CD4-positive, CD25-positive, alpha-beta regulatory T cell (primary cell): ENCODE measurements around the gene ICOSLG. TPM values are rescaled to one million over a fixed set of nuclear protein-coding genes. Genes with fewer than 3 reads are reported as not detected.
A peak's percentile ranks its signal among the peaks of the same experiment; 100 is the strongest.
"Not testable (repeated sequence)": the region's sequence is repeated elsewhere in the genome, so short reads cannot be mapped to it uniquely, and the experiment has no call there.

ENCODE experiments used
- ATAC-seq, 2 donors: fragments of 150-1000 bp; cut with Tn5 transposase; one replicate each; pipeline ENCODE4 v1.10.0; 2021; ENCODE audit warnings: low read depth in 2 of 2, moderate number of reproducible peaks in 2 of 2, moderate library complexity in 1 of 2
- DNase-seq, 3 donors: peaks; one replicate each; pipeline versions ENCODE4 v3.0.0 to v3.0.0-alpha.2; 2012 to 2022; ENCODE audit warnings: mixed read lengths in 1 of 3
- H3K27ac ChIP-seq: one replicate; pipeline ENCODE4 v1.7.0; 2013; ENCODE audit warnings: mild to moderate bottlenecking, low read length; ENCODE audit not compliant: insufficient read depth, poor library complexity, severe bottlenecking
- H3K27me3 ChIP-seq: one replicate; pipeline ENCODE4 v1.7.0; 2013; ENCODE audit warnings: low read length; ENCODE audit not compliant: control insufficient read depth, insufficient read depth
- H3K36me3 ChIP-seq: one replicate; pipeline ENCODE4 v1.7.0; 2013; ENCODE audit warnings: mild to moderate bottlenecking, low read length, moderate library complexity; ENCODE audit not compliant: control insufficient read depth, insufficient read depth
- H3K4me1 ChIP-seq: 2 replicates; pipeline ENCODE4 v1.7.0; 2013; ENCODE audit warnings: mild to moderate bottlenecking, low read length; ENCODE audit not compliant: insufficient read depth, control insufficient read depth, poor library complexity, severe bottlenecking
- H3K4me3 ChIP-seq: one replicate; pipeline ENCODE4 v1.7.0; 2013; ENCODE audit warnings: low read depth, mild to moderate bottlenecking, low read length, moderate library complexity
- H3K9me3 ChIP-seq, 2 experiments: 1 replicate in 1 of 2; 2 replicates in 1 of 2; pipeline ENCODE4 v1.7.0; 2013; ENCODE audit warnings: low read length in 2 of 2, mild to moderate bottlenecking in 1 of 2, moderate library complexity in 1 of 2; ENCODE audit not compliant: control insufficient read depth in 2 of 2
- H3K27ac Mint-ChIP-seq, 3 donors: one replicate each; pipeline ENCODE4 v1.8.0; 2020 to 2022; ENCODE audit warnings: mild to moderate bottlenecking in 3 of 3, mixed read lengths in 3 of 3, moderate library complexity in 2 of 3
- H3K27me3 Mint-ChIP-seq: one replicate; pipeline ENCODE4 v1.8.0; 2022; ENCODE audit warnings: mild to moderate bottlenecking, mixed read lengths
- H3K36me3 Mint-ChIP-seq: one replicate; pipeline ENCODE4 v1.8.0; 2020; ENCODE audit warnings: mixed read lengths
- H3K4me1 Mint-ChIP-seq, 4 donors: one replicate each; pipeline ENCODE4 v1.8.0; 2020 to 2022; ENCODE audit warnings: mixed read lengths in 4 of 4, mild to moderate bottlenecking in 1 of 4
- H3K4me3 Mint-ChIP-seq, 4 donors: one replicate each; pipeline ENCODE4 v1.8.0; 2020 to 2022; ENCODE audit warnings: mild to moderate bottlenecking in 4 of 4, mixed read lengths in 4 of 4, moderate library complexity in 3 of 4
- H3K9me3 Mint-ChIP-seq, 7 donors: one replicate each; pipeline ENCODE4 v1.8.0; 2020 to 2022; ENCODE audit warnings: mixed read lengths in 7 of 7, mild to moderate bottlenecking in 3 of 7, moderate library complexity in 2 of 7
- polyA plus RNA-seq, 4 donors: library from polyadenylated mRNA; unstranded; fragments of 300-500 nt; fragmentation: Illumina TruSeq; gene quantifications; one replicate each; pipeline ENCODE4 v1.2.3, GENCODE V29; 2021
- total RNA-seq: library from RNA; stranded (reverse); gene quantifications from one replicate; pipeline ENCODE4 v1.2.3, GENCODE V29; 2022

The ICOSLG gene
- total and polyA plus RNA-seq, 5 donors from 2014 or later, result 0.49 to 22.6 (median 1.9) TPM

GRCh38 chr21:44227614-44228013, 13.1 kb downstream of the ICOSLG start:
- H3K27me3 ChIP-seq, H3K4me1 ChIP-seq, H3K4me1 Mint-ChIP-seq, DNase-seq, H3K4me3 ChIP-seq, H3K36me3 ChIP-seq, H3K27ac Mint-ChIP-seq, H3K4me3 Mint-ChIP-seq, H3K27ac ChIP-seq, ATAC-seq, H3K9me3 Mint-ChIP-seq, H3K27me3 Mint-ChIP-seq, H3K36me3 Mint-ChIP-seq, H3K9me3 ChIP-seq: not testable (repeated sequence)

DNA sequence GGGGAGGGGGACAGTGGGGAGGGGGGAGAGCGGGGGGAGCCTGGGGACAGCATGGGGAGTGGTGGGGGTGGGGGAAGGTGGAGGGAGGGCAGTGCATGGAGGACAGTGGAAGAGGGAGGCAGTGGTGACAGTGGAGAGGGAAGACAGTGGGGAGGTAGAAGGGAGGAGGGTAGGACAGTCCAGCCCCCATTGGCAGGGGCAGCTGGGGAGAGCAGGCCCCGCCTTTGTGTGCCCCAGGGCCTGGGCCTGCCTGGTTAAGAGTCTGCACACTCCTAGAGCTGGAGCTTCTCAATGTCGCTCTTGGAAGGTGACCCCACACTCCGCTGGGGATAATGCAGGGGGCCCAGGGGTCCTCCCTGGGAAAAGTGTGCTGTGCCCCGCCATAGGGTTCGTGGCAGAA, 15.1 kb downstream of the ICOSLG start:
- H3K4me3 ChIP-seq, H3K4me1 ChIP-seq, H3K27ac Mint-ChIP-seq, DNase-seq, H3K27me3 Mint-ChIP-seq, H3K27ac ChIP-seq, H3K36me3 ChIP-seq, H3K9me3 Mint-ChIP-seq, H3K36me3 Mint-ChIP-seq, ATAC-seq, H3K9me3 ChIP-seq, H3K27me3 ChIP-seq, H3K4me1 Mint-ChIP-seq, H3K4me3 Mint-ChIP-seq: not testable (repeated sequence)

- DNase-seq, H3K4me3 ChIP-seq, H3K36me3 Mint-ChIP-seq, H3K9me3 ChIP-seq, H3K4me1 Mint-ChIP-seq, H3K9me3 Mint-ChIP-seq, H3K36me3 ChIP-seq, H3K4me3 Mint-ChIP-seq, H3K27me3 ChIP-seq, H3K4me1 ChIP-seq, H3K27me3 Mint-ChIP-seq, ATAC-seq, H3K27ac ChIP-seq, H3K27ac Mint-ChIP-seq: not testable (repeated sequence)
Measured at GRCh38 chr21:44223334-44223733, 17.4 kb downstream of the ICOSLG start.

DNA sequence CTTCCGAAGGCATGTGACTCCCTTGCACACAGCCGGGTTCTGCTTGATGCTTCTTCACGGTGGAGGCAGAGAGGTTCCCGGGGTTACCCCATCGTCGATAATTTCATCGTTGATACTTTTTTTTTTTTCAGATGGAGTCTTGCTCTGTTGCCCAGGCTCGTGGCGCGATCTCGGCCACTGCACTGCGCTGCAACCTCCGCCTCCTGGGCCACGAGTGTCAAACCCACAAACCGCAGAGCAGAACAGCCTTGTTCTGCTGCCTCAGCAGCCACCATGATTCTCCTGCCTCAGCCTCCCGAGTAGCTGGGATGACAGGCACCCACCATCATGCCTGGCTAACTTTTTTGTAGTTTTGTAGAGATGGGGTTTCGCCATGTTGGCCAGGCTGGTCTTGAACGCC, 20.1 kb downstream of the ICOSLG start:
- DNase-seq, H3K4me1 ChIP-seq, H3K36me3 Mint-ChIP-seq, H3K27ac ChIP-seq, H3K27me3 ChIP-seq, H3K4me3 ChIP-seq, H3K4me3 Mint-ChIP-seq, H3K27ac Mint-ChIP-seq, H3K36me3 ChIP-seq, H3K4me1 Mint-ChIP-seq, ATAC-seq, H3K9me3 Mint-ChIP-seq, H3K9me3 ChIP-seq, H3K27me3 Mint-ChIP-seq: not testable (repeated sequence)

- H3K27ac Mint-ChIP-seq, result not testable (repeated sequence)
Measured at GRCh38 chr21:44218461-44218860, 22.3 kb downstream of the ICOSLG start.

DNA sequence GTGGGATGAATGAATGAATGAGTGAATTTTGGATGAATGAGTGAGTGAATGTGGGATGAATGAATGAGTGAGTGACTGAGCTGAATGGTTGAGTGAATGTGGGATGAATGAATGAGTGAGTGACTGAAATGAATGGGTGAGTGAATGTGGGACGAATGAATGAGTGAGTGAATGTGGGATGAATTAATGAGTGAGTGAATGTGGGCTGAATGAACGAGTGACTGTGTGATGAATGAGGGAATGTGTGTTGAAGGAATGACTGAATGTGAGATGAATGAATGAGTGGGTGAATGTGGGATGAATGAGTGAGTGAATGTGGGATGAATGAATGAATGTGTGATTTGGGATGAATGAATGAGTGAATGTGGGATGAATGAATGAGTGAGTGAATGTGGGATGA, 28.8 kb downstream of the ICOSLG start:
- H3K9me3 Mint-ChIP-seq, H3K36me3 Mint-ChIP-seq, DNase-seq, H3K9me3 ChIP-seq, H3K36me3 ChIP-seq, H3K4me3 ChIP-seq, H3K4me1 ChIP-seq, H3K27me3 ChIP-seq, H3K4me3 Mint-ChIP-seq, ATAC-seq, H3K27me3 Mint-ChIP-seq, H3K27ac ChIP-seq, H3K4me1 Mint-ChIP-seq: not testable (repeated sequence)
- H3K27ac Mint-ChIP-seq, result peak overlapping the region in 1 of 3 donors; percentile 81

More at GRCh38 chr21:44218461-44218860, 22.3 kb downstream of the ICOSLG start:
- not testable (repeated sequence) for DNase-seq, H3K4me1 ChIP-seq, ATAC-seq, H3K4me3 ChIP-seq, H3K27me3 Mint-ChIP-seq, H3K4me1 Mint-ChIP-seq, H3K9me3 ChIP-seq, H3K36me3 ChIP-seq, H3K4me3 Mint-ChIP-seq, H3K9me3 Mint-ChIP-seq, H3K27ac ChIP-seq, H3K27me3 ChIP-seq, H3K36me3 Mint-ChIP-seq

DNA sequence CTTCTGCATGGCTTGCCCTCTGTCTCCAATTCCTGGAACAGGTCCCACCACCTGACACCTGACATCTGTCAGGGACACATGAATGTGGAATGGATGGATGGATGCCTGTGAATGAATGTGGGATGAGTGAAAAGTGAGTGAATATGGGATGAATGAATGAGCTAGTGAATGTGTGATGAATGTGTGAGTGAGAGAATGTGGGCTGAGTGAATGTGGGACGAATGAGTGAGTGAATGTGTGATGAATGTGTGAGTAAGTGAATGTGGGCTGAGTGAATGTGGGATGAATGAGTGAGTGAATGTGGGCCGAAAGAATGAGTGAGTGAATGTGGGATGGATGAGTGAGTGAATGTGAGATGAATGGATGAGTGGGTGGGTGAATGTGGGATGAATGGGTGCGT, 29.2 kb downstream of the ICOSLG start:
- H3K27me3 Mint-ChIP-seq, H3K36me3 Mint-ChIP-seq, H3K27ac ChIP-seq, H3K4me1 Mint-ChIP-seq, H3K9me3 ChIP-seq, ATAC-seq, H3K4me3 ChIP-seq, H3K4me3 Mint-ChIP-seq, H3K9me3 Mint-ChIP-seq, H3K27me3 ChIP-seq, DNase-seq, H3K36me3 ChIP-seq, H3K4me1 ChIP-seq: not testable (repeated sequence)
- H3K27ac Mint-ChIP-seq, result peak overlapping the region in 1 of 3 donors; percentile 81

GRCh38 chr21:44207860-44208646, 32.7 kb downstream of the ICOSLG start:
- peak in 1 of 2 donors; percentile 46 for ATAC-seq
- H3K4me3 ChIP-seq, H3K27me3 Mint-ChIP-seq, H3K9me3 ChIP-seq, H3K27ac ChIP-seq, H3K4me1 ChIP-seq, H3K36me3 ChIP-seq, H3K4me3 Mint-ChIP-seq, H3K27me3 ChIP-seq, H3K27ac Mint-ChIP-seq, H3K9me3 Mint-ChIP-seq, H3K4me1 Mint-ChIP-seq, H3K36me3 Mint-ChIP-seq, DNase-seq: not testable (repeated sequence)
